HCT116 (cell line): ENCODE data around the gene MSI2. TPM values are rescaled to one million over a fixed set of nuclear protein-coding genes. Genes with fewer than 3 reads are reported as not detected.

Experiments
- ATAC-seq: fragments of 200-7000 bp; cut with Tn5 transposase; 2 replicates; pipeline ENCODE4 v1.9.1; 2020; ENCODE audit warnings: mild to moderate bottlenecking, moderate library complexity
- BruUV-seq: library from RNA; stranded (reverse); fragments of 400-500 nt; replicated peaks from 2 replicates; lab custom pipeline; 2021; lab: Mats Ljungman, UMichigan
- CTCF ChIA-PET: fragments of 300-600 bp; sonication (Branson Sonifier 250); formaldehyde crosslinking; loops from one replicate; lab custom pipeline; 2021; ENCODE audit warnings: antibody characterized with exemption; lab: Charles Lee
- POLR2A ChIA-PET: fragments of 300-600, 350-600 bp; sonication (Branson Sonifier 250); formaldehyde crosslinking; loops from one replicate; lab custom pipeline; 2021; ENCODE audit warnings: antibody characterized with exemption; lab: Charles Lee
- RAD21 ChIA-PET, 2 experiments: fragments of 300-600 bp; sonication (Branson Sonifier 250); formaldehyde crosslinking; loops; one replicate each; lab custom pipeline; 2023; ENCODE audit warnings: low total read pairs in 2 of 2; ENCODE audit not compliant: uncharacterized antibody in 2 of 2, unreplicated experiment in 2 of 2, low non-redundant PET in 1 of 2; lab: Charles Lee
- DNase-seq: peaks from one replicate; pipeline ENCODE4 v3.0.0-alpha.2; 2010; ENCODE audit warnings: low read depth, low spot score
- H2AFZ ChIP-seq: fragments of 200-600 bp; shearing (Covaris generic), sonication (generic); 2 replicates; pipeline ENCODE4 v1.6.1; 2017; ENCODE audit warnings: low read depth, mixed run types, mixed read lengths, antibody characterized with exemption, low read length; ENCODE audit not compliant: poor library complexity, severe bottlenecking
- H3K27ac ChIP-seq: 2 replicates; pipeline ENCODE4 v1.5.1; 2012; ENCODE audit warnings: low read depth, low read length
- H3K27me3 ChIP-seq: fragments of 200-600 bp; sonication (generic); 2 replicates; pipeline ENCODE4 v1.6.1; 2016; ENCODE audit warnings: mixed run types, low read length, mixed read lengths; ENCODE audit not compliant: insufficient read depth
- H3K36me3 ChIP-seq, 2 experiments: fragments of 200-500 bp in 1 of 2; fragments of 200-600 bp in 1 of 2; sonication (Bioruptor generic) in 1 of 2; sonication (generic) in 1 of 2; 2 replicates each; pipeline versions ENCODE4 v1.5.1 to v1.6.1; 2014 to 2016; ENCODE audit warnings: low read length in 2 of 2, inconsistent platforms in 1 of 2, mixed read lengths in 1 of 2, mixed run types in 1 of 2; ENCODE audit not compliant: insufficient read depth in 2 of 2, control insufficient read depth in 1 of 2
- H3K4me1 ChIP-seq, 2 experiments: fragments of 200-600 bp in 1 of 2; sonication (generic) in 1 of 2; 2 replicates each; pipeline versions ENCODE4 v1.5.1 to v1.6.1; 2012 to 2017; ENCODE audit warnings: low read length in 2 of 2, inconsistent platforms in 1 of 2, mild to moderate bottlenecking in 1 of 2, mixed read lengths in 1 of 2, mixed run types in 1 of 2, moderate library complexity in 1 of 2; ENCODE audit not compliant: insufficient read depth in 2 of 2, control insufficient read depth in 1 of 2
- H3K4me2 ChIP-seq: fragments of 200-600 bp; sonication (generic); 2 replicates; pipeline ENCODE4 v1.6.1; 2017; ENCODE audit warnings: mixed run types, low read length, mixed read lengths
- H3K4me3 ChIP-seq, 2 experiments: fragments of 200-600 bp in 1 of 2; sonication (generic) in 1 of 2; replicated peaks in 1 of 2; 2 replicates each; pipeline ENCODE4 v1.5.1; 2011 to 2016; ENCODE audit warnings: low read length in 2 of 2, control low read depth in 1 of 2, low read depth in 1 of 2, mild to moderate bottlenecking in 1 of 2, mixed read lengths in 1 of 2, mixed run types in 1 of 2
- H3K79me2 ChIP-seq: fragments of 200-600 bp; sonication (generic); 2 replicates; pipeline ENCODE4 v1.6.1; 2017; ENCODE audit warnings: mild to moderate bottlenecking, mixed run types, low read length, moderate library complexity, mixed read lengths; ENCODE audit not compliant: insufficient read depth
- H3K9ac ChIP-seq: fragments of 200-600 bp; sonication (generic); 2 replicates; pipeline ENCODE4 v1.6.1; 2016; ENCODE audit warnings: low read length, mixed read lengths
- H3K9me2 ChIP-seq: fragments of 200-600 bp; sonication (generic), shearing (Covaris generic); 2 replicates; pipeline ENCODE4 v1.6.1; 2017; ENCODE audit warnings: mixed run types, mild to moderate bottlenecking, moderate library complexity; ENCODE audit not compliant: insufficient read depth
- H3K9me3 ChIP-seq, 2 experiments: fragments of 200-500 bp in 1 of 2; fragments of 200-600 bp in 1 of 2; sonication (Bioruptor generic) in 1 of 2; sonication (generic) in 1 of 2; 2 replicates each; pipeline ENCODE4 v1.6.1; 2014 to 2017; ENCODE audit warnings: low read length in 2 of 2, mixed read lengths in 2 of 2, inconsistent platforms in 1 of 2, low read depth in 1 of 2, mild to moderate bottlenecking in 1 of 2, mixed run types in 1 of 2, moderate library complexity in 1 of 2; ENCODE audit not compliant: control insufficient read depth in 1 of 2, insufficient read depth in 1 of 2
- H4K20me1 ChIP-seq: fragments of 200-600 bp; sonication (generic), shearing (Covaris generic); 2 replicates; pipeline ENCODE4 v1.6.1; 2017; ENCODE audit warnings: mixed run types, mild to moderate bottlenecking, moderate library complexity; ENCODE audit not compliant: insufficient read depth
- CEBPB ChIP-seq: IDR thresholded peaks from 2 replicates; pipeline ENCODE4 v1.6.1; 2012; ENCODE audit warnings: low read depth
- ELF1 ChIP-seq: IDR thresholded peaks from 2 replicates; pipeline ENCODE4 v1.6.1; 2012; ENCODE audit warnings: low read depth, borderline replicate concordance
- EZH2phosphoT487 ChIP-seq: fragments of 200-600 bp; IDR thresholded peaks from 2 replicates; pipeline ENCODE4 v1.6.1; 2018; ENCODE audit warnings: antibody characterized with exemption, borderline replicate concordance
- JUND ChIP-seq: IDR thresholded peaks from 2 replicates; pipeline ENCODE4 v1.6.1; 2012
- RAD21 ChIP-seq: IDR thresholded peaks from 2 replicates; pipeline ENCODE4 v1.6.1; 2012; ENCODE audit warnings: low read depth, mild to moderate bottlenecking
- SRF ChIP-seq: IDR thresholded peaks from 2 replicates; pipeline ENCODE4 v1.6.1; 2012; ENCODE audit warnings: low read depth
- TCF7L2 ChIP-seq: IDR thresholded peaks from 2 replicates; pipeline ENCODE4 v1.7.0; 2011; ENCODE audit warnings: borderline replicate concordance, inconsistent platforms; ENCODE audit not compliant: insufficient read depth, insufficient read length; ENCODE audit errors: extremely low read depth
- YY1 ChIP-seq: IDR thresholded peaks from 2 replicates; pipeline ENCODE4 v1.6.1; 2011; ENCODE audit warnings: low read length, low read depth, moderate library complexity, mild to moderate bottlenecking; ENCODE audit not compliant: insufficient replicate concordance; ENCODE audit errors: extremely low read depth
- ZFX ChIP-seq: fragments of 450-650 bp; IDR thresholded peaks from 2 replicates; pipeline ENCODE4 v1.6.1; 2017
- ZNF274 ChIP-seq: fragments of 200-500 bp; sonication (Bioruptor generic); IDR thresholded peaks from 2 replicates; pipeline ENCODE4 v1.6.1; 2014; ENCODE audit warnings: mild to moderate bottlenecking, low read depth, low read length, inconsistent platforms
- intact Hi-C: fragments of 100-400 bp; cut with micrococcal nuclease; formaldehyde crosslinking; loops from 2 replicates; pipeline ENCODE4 v1.10.0; 2022
- total RNA-seq: library from RNA; stranded (reverse); gene quantifications from one replicate; pipeline ENCODE4 v1.2.1, GENCODE V29; 2021; ENCODE audit not compliant: unreplicated experiment
- TF ChIP-seq, protein P1 (sequence below): IDR thresholded peaks from 2 replicates; pipeline ENCODE4 v1.6.1; 2012; ENCODE audit warnings: low read depth
- TF ChIP-seq, protein P2 (sequence below), 3 experiments: fragments of 200-600 bp in 1 of 3; sonication (generic) in 1 of 3; IDR thresholded peaks in 2 of 3; conservative IDR thresholded peaks in 1 of 3; 2 replicates each; pipeline ENCODE4 v1.5.1; 2012 to 2017; ENCODE audit warnings: low read depth in 2 of 3, low read length in 2 of 3, antibody characterized with exemption in 1 of 3, borderline replicate concordance in 1 of 3, control low read depth in 1 of 3, mild to moderate bottlenecking in 1 of 3, mixed read lengths in 1 of 3, mixed run types in 1 of 3, moderate library complexity in 1 of 3; ENCODE audit not compliant: insufficient read depth in 1 of 3
- TF ChIP-seq, protein P3 (sequence below): IDR thresholded peaks from 2 replicates; pipeline ENCODE4 v1.6.1; 2012

The MSI2 gene
- total RNA-seq, 1 experiment from 2014 or later, result 137 TPM

GRCh38 chr17:57262557-57262956 is 6.2 kb downstream of the MSI2 start:
- intact Hi-C loops, result no loop called here
- Histone ChIP-seq H3K36me3 (peaks cover 49 to 63% of the 10 kb centered on the region in 2 experiments; a peak in 3 of 4 replicates), H3K79me2 (peaks cover 51% of the 10 kb centered on the region), H4K20me1 (no peaks in the 10 kb centered on the region), H2AFZ (no peak overlapping the region), H3K9me2 (no peaks in the 10 kb centered on the region), H3K9ac (no peak overlapping the region), H3K4me1 (peaks cover 10 to 12% of the 10 kb centered on the region in 2 experiments), H3K4me3 (no peak overlapping the region), H3K27me3 (no peaks in the 10 kb centered on the region), H3K27ac (no peak overlapping the region), H3K4me2 (no peak overlapping the region)
- ATAC-seq (no peak), DNase-seq (no peak)
- no TSS peak for BruUV-seq
- POLR2A ChIA-PET, result no interaction called here
- no peak for TF ChIP-seq JUND
- no peak for TF ChIP-seq ZFX
- TF ChIP-seq RAD21, result no peak
- TF ChIP-seq, protein P1, sequence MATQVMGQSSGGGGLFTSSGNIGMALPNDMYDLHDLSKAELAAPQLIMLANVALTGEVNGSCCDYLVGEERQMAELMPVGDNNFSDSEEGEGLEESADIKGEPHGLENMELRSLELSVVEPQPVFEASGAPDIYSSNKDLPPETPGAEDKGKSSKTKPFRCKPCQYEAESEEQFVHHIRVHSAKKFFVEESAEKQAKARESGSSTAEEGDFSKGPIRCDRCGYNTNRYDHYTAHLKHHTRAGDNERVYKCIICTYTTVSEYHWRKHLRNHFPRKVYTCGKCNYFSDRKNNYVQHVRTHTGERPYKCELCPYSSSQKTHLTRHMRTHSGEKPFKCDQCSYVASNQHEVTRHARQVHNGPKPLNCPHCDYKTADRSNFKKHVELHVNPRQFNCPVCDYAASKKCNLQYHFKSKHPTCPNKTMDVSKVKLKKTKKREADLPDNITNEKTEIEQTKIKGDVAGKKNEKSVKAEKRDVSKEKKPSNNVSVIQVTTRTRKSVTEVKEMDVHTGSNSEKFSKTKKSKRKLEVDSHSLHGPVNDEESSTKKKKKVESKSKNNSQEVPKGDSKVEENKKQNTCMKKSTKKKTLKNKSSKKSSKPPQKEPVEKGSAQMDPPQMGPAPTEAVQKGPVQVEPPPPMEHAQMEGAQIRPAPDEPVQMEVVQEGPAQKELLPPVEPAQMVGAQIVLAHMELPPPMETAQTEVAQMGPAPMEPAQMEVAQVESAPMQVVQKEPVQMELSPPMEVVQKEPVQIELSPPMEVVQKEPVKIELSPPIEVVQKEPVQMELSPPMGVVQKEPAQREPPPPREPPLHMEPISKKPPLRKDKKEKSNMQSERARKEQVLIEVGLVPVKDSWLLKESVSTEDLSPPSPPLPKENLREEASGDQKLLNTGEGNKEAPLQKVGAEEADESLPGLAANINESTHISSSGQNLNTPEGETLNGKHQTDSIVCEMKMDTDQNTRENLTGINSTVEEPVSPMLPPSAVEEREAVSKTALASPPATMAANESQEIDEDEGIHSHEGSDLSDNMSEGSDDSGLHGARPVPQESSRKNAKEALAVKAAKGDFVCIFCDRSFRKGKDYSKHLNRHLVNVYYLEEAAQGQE, result no peak
- TF ChIP-seq ZNF274, result no peak
- TF ChIP-seq YY1, result no peak
- TF ChIP-seq SRF, result no peak
- TF ChIP-seq, protein P2, sequence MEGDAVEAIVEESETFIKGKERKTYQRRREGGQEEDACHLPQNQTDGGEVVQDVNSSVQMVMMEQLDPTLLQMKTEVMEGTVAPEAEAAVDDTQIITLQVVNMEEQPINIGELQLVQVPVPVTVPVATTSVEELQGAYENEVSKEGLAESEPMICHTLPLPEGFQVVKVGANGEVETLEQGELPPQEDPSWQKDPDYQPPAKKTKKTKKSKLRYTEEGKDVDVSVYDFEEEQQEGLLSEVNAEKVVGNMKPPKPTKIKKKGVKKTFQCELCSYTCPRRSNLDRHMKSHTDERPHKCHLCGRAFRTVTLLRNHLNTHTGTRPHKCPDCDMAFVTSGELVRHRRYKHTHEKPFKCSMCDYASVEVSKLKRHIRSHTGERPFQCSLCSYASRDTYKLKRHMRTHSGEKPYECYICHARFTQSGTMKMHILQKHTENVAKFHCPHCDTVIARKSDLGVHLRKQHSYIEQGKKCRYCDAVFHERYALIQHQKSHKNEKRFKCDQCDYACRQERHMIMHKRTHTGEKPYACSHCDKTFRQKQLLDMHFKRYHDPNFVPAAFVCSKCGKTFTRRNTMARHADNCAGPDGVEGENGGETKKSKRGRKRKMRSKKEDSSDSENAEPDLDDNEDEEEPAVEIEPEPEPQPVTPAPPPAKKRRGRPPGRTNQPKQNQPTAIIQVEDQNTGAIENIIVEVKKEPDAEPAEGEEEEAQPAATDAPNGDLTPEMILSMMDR (IDR thresholded peaks at IDR 0.05 in 2 of 3, conservative IDR thresholded peaks at IDR 0.05 in 1 of 3; ENCODE audit: borderline replicate concordance in 1 of 3, insufficient read depth in 1 of 3, low read depth in 2 of 3, low read length in 2 of 3), result no peak
- TF ChIP-seq ELF1, result no peak
- no peak for TF ChIP-seq CEBPB
- TF ChIP-seq TCF7L2, result no peak
- TF ChIP-seq, protein P3, sequence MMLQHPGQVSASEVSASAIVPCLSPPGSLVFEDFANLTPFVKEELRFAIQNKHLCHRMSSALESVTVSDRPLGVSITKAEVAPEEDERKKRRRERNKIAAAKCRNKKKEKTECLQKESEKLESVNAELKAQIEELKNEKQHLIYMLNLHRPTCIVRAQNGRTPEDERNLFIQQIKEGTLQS, result no peak
- no peak for TF ChIP-seq EZH2phosphoT487
- TF ChIP-seq, all 23 proteins: peak for 0
- H3K9me3 ChIP-seq, result no peaks in the 10 kb centered on the region
- CTCF ChIA-PET, result interaction anchor here (4.5 kb wide), 1 partner anchor 19 kb away, joined by 22 read pairs; no protein-coding TSS in a partner anchor
- RAD21 ChIA-PET, result no interaction called here
